ENCODE results near the gene TMEM163.

Gene TMEM163

DNA sequence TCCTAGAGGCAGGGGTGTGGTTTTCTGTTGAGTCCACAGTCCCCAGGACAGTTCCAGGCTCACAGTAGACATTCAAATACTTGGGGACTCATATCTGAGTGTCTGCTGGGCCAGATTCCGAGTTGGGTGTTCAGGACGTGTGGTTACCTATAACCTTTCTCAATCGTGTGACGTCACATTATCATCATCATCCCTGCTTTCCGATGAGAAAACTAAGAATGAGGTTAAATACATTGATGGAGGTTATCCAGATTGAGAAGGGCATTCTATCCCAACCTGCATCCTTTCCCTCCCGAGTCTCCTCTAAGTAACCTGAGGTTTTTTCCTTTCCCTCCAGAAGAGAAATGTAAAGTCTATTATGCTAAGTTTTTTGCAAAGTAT is 260.3 kb downstream of the TMEM163 start:
- DNase-seq (ENCODE audit: low read depth in 2 of 2), result no peak

DNA sequence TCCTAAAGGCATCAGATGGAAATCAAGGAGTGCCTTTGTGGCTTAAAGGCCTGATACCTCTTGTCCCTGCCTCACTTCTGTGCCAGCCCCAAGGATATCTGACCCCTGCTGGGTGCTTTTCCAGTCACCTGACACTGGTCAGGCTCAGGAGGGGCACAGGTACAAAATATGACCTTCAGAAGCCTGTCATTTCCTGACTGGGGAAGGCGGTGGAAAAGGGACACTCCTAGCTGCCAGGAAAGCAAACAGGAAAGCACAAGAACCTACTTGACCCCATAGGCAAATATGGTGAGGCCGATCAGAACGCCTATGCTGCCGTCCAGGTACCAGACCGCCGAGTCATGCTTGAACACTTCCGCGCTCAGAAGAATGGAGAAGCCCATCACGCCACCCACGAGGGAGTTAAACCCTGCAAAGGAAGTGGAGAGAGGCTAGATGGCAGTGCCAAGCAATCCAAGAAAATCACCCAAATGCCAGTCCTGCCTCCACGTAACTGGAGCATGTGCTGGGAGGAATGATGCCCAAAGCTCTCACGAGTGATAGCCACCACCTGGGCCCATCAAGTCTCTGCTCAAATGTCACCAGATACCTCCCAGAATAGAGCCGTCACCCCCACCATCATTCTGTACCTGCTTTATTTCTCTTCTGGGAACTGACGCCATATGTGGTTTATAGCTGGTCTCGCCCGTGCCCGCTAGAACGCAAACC is 260.9 kb downstream of the TMEM163 start:
- DNase-seq (ENCODE audit: low read depth in 2 of 2), result no peak

DNA sequence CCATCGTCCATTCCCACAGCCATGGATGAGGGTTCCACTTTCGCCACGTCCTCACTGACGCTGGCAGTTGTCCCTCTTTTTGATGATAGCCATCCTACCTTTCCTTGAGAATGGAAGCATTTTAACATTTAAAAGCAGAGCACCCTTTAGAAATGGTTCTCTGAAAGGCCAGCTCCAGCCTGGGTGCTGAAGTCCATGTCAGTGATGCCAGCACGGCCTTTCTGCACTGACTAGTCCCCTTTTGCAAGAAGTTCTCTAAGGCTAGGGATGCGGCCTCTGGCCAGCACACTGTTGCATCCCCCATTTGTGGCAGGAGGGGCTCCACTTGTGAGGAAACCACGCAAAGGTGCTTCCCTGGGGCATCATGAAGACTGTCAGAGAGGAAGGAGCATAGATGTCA is 261.4 kb downstream of the TMEM163 start:
- DNase-seq (ENCODE audit: low read depth in 2 of 2), result no peak

DNA sequence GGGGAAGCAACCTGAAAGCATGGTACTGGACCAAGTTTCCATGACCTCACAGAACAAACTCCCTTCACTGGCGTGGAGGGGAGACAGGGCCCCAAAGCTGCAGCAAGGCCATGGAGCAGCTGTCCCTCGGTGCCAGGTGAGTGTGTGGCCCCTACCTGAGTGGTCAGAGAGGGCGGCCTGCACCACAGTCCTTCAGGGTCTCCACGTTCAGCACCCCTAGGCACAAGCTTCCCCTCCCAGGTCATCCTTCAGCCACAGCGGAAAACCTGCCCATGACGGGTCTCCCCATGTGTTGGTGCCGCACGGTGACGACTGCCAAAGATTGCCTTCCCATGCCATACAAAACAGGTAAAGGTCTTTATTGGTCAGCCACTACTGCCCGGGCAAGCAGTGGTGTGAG is 263.4 kb downstream of the TMEM163 start:
- no peak for DNase-seq (ENCODE audit: low read depth in 2 of 2)

DNA sequence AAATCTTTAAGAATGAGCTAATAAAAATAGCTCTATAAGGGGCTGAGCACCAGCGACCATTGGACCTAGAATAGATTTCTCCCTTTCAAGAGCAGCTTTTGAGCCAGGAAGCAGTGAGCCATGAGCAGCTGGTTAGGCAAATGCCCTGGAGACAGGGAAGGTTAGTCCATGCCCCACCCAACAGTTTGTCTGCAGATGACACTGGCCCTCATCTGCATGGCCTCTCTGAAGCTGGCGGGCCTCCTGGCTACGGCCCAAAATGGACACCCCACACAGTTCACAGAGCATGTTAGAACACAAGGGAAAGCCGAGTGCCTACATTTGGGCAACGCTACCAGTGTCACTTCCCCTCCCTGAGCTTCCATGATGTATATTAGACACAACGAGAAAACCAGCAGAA is 263.9 kb downstream of the TMEM163 start:
- no peak for DNase-seq (ENCODE audit: low read depth in 2 of 2)

DNA sequence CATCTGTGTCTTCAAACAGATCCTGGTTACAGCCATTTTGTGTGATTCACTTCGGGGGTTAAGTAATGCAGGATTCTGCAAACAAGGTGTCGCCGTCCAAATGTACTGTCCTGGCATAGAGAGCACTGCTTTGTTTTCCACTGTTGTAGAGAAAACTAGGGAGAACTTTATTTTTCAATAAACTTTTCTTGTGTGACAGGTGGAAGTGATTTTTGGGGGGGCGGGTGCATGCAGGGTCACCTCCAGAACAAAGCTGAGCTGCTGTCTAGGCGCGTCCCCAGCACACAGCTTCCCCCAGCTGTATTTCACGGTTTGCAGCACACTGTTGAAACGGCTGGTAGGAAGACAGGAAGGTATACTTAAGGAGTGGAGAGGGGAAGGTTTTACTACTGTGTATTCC is 264.4 kb downstream of the TMEM163 start:
- no peak for DNase-seq (ENCODE audit: low read depth in 2 of 2)

DNA sequence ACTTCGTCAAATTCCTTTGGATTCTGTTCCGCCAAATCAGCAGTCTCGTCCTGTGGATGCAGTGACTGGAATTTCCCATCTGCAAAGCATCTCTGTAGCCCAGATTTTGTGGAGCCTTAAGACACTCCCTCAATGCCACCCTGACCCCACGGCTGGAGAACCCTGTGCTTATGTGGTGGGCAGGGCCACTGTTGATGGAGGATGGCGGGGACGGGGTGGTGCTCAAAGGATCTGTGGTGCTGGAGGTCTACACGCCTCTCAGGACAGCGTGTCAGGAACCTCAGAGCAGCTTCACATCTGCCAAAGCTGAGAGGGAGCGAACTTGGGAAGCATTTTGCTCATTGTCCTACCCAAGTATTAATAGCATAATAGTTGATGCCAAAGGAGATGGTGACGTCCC is 264.8 kb downstream of the TMEM163 start:
- no peak for DNase-seq (ENCODE audit: low read depth in 2 of 2)

DNA sequence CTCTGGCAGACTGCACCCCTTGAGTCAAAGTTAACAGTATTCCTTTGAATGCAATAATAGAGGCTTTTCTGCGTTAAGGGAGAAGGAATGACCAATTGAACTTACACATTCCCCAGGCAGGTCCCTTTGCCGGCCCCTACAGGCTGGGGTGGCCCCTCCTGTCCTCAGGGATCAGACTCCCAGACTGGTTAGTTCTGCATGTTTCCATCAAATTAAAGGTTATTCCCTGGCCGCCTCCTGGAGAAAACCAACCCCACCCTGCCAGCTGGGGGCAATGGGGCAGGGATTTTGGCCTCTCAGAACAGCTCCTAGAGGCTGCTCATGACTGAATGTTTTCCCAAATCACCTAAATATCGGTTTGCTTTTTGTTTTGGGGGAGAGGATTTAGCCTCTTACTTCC is 265.3 kb downstream of the TMEM163 start:
- DNase-seq (ENCODE audit: low read depth in 2 of 2), result no peak

DNA sequence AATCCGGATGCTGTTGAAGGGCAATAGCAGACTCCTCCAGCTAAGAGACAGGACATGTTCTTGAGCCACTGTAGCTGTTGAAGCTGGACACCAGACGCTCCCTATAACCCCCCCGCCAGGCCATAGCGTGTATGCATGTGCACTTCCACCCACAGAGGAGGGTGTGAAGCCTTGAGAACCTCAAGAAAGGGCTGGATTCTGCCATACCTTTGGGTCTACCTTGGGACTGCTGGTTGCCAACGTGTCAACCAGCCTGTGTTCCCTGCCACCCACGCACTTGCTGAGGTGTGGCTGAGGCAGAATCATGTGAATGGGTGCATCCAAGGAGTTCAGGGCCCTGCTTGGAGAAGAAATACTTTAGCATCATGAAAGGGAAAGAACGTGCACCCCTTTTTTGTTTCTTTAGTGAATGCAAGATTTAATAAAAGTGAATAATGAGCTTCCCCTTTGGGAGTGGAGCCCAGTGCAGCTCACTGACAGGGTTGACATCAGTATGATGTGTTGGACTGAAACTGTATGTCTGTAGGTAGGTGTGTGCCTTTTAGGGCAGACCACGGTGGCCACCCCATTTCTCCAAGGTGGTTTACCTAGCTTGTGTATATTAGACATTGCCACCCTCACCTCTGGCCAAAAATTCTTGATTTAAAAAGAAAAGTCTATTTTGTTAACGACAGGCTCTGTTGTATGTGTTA is 266.6 kb downstream of the TMEM163 start:
- DNase-seq (ENCODE audit: low read depth in 2 of 2), result no peak

DNA sequence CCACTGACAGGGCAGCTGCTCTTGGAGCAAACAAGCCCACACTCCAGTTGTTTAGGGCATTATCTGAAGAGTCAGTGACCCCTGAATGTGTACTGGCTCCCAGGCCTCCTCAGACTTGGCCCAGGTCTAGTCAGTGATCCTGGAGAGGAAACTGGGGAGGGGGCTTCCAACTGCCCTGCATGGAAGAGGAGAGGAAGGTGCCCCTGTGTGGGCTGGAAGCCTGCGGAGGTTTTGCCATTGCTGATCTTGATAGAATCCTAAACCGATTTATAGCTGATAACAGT is 267.5 kb downstream of the TMEM163 start:
- no peak for DNase-seq (ENCODE audit: low read depth in 2 of 2)

DNA sequence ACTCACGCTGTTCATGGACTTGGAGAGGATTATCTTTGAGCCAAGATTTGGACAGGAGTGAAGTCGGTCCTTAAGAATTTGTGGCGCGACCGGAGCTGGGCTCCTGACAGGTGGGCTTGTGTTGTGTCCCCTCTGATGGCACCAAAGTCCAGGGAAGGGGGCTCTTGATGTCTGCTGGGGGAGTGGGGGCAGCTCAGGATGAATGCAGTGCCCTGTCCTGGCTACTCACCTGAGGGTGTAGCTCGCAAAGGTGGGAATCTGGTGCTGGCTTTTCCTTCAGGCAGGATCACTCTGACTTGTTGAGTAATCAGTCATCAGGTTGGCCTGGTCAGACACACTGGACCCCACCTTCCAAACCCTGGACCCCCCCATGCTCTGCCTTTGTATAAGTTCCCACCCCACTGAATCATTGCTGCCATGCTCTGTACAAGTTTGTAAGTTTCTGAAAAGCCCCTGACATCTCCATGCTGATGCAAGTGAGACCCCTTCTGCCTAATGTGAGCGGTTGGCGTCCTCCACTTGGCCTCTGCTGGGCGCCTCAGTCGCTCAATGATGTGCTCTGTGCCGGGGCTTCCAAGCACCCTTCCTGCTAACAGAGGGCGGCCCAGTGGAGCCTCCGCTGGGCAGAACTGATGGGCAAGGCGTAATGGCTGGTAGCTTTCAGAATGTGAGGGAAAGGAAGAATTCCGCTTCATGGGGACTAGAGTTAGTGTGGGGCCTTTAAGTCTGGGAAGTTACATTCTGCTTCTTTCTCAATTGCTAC is 268.9 kb downstream of the TMEM163 start:
- DNase-seq (ENCODE audit: low read depth in 2 of 2), result no peak

DNA sequence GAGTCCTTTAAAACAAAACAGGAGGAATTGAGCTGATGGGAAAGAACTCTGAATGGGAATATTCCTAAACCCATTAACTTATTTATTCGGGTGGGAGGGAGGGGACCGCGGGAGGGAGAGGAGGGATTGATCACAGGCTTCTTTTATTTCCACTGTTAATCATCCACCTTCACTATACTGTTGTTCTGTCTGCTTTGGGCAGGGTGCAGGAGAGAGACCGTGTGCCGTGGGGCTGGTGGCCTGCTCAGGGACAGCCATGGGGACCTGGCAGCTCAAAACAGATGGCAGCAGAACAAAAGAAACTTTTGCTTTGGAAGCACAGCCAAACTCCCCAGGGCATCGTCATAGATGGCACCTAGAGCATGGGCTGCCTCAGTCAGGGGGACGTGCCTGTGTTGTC is 269.6 kb downstream of the TMEM163 start:
- no peak for DNase-seq (ENCODE audit: low read depth in 2 of 2)

DNA sequence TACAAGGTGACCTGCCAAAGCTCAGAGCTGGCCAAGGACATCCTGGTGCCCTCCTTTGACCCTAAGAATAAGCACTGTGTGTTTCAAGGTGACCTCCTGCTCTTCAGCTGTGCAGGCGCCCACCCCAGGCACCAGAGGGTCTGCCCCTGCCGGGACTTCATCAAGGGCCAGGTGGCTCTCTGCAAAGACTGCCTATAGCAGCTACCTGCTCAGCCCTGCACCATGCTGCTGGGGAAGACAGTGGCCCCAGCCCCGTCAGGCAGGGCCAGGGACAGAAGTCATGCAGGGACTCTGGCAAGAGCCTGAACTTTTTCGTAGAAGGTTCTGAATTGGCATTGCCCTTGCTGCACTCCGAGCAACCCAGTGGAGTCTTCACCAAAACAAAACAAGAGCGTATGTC is 270.1 kb downstream of the TMEM163 start:
- no peak for DNase-seq (ENCODE audit: low read depth in 2 of 2)

DNA sequence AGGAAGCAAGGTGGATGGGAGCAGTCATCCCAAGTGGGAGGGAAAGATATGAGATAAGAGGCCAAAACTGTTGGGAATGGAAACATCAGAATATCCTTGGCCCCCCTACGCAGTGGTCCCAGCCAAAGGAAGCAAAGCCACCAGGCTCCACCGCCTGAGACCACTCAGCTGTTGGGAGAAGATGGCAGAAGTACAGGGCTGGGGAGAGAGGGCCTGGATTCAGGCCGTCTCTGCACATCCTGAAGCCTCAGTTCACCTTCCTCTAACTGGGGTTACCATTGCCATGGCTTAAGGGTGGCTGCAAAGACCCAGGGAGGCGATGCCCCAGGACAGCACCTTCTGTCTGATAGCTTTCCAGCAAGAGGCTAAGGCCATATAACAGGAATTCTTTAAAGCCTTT is 271.1 kb downstream of the TMEM163 start:
- DNase-seq (ENCODE audit: low read depth in 2 of 2), result no peak

DNA sequence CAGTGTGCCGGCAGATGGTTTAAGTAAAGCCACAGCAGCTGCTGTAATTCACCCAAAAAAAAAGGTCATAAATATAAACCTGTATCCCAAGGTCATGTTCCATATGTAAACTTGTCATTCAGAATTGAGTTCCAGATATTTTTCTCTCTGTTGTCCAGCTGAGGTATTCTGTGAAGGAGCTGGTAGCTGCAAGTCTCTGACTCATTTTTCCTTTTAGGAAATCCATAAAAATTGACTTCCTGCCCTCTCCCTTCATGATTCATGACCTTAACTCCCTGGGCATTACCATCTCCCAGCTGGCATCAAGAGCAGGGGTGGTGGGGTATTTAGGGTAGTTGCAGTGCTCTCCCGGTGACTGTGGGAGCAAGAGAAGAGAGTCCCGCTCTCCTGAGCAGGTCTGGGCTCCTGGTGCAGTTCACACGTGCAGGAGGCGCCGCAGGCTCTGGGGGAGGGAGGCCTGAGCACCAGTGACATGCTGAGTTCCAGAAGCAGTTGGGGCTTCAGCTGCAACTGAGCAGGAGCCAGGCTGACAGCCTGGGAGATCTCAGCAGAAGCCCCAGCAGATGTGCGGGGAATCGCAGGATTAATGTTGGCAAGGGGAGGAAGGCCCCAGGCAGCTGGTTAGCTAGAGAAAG is 272.3 kb downstream of the TMEM163 start:
- DNase-seq (ENCODE audit: low read depth in 2 of 2), result no peak

DNA sequence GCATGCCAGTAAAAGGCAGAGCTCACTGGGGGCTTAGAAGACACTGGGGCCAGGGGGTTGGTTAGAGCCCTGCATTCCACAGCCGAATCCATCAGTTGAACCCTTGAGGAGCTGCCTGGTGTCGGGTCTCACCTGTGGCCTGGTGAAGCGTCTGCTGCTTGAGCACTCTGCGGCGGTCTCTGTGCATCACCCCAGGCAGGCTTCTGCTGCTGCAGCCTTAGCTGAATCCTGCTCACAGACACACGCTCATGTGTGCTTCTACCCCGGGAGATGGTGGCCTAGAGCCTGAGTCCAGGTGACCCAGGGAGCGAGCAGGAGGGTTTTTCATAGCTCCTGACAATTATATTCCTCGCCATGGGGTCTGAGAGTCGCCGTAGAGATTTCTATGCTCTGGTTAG is 272.8 kb downstream of the TMEM163 start:
- no peak for DNase-seq (ENCODE audit: low read depth in 2 of 2)

DNA sequence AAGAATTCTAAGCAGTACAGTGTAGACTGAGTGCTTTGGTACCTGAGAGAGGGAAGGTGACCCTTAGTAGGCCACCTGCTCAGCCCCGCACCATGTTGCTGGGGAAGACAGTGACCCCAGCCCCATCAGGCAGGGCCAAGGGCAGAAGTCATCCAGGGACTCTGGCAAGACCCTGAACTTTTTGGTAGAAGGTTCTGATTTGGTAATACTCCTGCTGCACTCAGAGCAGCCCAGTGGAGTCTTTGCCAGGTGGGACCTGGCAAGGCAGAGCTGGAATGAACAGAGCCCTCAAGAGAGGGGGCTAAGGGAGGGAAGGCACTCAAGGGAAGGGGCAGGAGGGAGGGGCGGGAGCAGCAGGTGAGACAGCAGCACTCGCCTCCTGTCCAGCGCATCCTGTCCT is 273.7 kb downstream of the TMEM163 start:
- no peak for DNase-seq (ENCODE audit: low read depth in 2 of 2)

DNA sequence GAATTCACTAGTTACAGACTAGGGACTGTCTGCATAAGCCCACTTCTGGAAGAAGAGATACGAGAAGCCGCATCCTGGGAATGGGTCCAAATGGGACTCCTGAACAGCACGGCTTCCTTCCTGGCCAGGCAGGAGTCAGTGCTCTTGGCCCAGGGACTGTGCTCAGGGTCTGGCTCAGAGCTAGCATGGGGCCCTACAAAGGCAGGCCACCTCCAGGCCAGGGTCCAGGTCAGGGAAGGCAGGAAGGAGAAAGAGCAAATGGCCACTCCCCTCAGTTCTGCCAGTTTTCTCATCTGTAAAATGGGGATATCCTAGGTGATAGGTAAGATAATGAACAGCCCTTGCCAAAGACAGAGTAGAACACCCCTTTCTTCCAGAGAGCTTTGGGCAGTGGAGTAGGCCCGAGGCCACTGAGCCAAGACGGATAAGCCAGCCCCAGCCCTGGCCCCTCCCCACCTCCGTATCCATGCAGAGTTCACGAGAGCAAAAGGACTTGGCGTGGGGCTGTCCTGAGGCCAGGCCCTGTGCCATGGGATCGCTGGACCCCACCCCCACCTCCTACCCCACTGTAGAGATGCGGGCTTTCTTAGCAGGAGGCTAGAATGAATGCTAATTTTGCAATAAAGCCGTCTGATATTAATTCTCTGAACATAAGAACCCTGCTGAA is 274.9 kb downstream of the TMEM163 start:
- no peak for DNase-seq (ENCODE audit: low read depth in 2 of 2)

DNA sequence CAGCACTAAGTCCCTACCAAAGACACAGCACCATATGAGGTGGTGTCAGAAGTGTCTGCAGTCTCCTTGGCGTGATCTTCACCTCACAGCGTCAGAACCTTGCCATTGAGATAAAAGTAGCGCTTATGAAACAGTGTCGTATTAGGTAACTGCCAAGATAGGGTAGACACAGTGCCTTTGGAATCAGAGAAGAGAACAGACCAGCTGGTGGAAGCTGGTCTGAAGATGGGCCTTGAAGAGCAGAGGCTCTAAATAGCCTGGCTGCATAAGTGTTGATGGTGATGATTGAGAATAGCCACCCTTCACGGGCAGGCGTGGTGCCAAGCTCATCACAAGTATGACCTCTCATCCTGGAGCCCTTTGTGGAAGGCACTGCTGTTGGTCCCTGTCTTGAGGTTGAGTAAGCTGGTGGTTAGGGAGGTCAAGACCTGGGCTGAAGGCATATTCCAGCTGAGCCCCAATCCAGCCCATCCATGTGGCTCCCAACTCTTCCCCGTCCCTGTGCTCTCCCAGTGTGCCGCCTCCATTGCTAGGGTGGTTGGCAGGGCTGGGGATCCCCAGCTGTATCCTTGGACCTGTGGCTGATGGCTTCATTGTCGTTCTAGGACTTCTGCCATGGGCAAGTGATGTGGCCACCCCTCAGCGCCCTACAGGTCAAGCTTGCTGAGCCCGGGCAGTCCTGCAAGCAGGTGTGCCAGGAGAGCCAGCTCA is 277.5 kb downstream of the TMEM163 start:
- DNase-seq (ENCODE audit: low read depth in 2 of 2), result no peak

DNA sequence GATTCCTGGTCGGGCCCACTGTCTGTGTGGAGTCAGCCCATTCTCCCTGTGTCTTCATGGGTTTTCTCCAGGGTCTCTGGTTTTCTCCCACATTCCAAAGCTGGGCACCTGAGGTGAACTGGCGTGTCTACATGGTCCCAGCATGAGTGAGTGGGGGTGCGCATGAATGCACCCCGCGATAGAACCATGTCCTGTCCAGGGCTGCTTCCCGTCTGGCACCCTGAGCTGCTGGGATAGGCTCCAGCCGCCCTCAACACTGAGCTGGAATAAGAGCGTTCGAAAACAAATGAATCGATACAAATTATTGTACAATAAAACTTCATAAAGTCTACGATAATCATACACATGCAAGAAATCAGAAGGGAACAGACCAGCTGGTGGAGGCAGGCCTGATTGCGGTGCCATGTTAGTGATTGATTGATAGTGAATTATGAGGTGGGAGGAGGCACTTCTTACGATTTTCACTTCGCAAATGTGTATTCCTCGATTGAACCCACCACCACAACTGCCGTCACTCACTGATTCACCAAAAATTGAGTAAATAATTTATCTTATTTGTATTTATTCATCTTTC is 278.4 kb downstream of the TMEM163 start:
- DNase-seq (ENCODE audit: low read depth in 2 of 2), result no peak

DNA sequence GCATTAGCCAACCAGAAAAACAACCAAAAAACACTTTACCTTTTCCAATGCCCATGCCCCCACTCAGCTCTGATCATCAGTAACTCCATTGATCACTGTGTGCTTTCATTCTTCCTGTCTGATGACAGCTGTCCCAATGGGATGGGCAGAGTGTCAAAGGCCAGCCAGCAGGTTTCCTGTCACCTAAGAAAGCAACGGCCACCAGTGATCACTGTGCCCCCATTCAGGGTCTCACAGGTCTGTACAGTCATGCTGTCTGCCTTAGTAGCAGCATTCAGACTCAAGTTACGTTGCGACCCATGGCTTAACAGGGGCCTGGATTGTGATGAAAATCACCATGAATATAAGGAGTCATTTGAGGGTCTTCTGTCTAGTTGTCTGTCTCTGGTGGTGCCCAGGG is 280.4 kb downstream of the TMEM163 start:
- no peak for DNase-seq (ENCODE audit: low read depth in 2 of 2)

All from activated CD4-positive, alpha-beta T cell treated with anti-CD3 and anti-CD28 coated beads for 24 hours (primary cell).